Measurements from ENCODE around the gene ICAM3.

DNA sequence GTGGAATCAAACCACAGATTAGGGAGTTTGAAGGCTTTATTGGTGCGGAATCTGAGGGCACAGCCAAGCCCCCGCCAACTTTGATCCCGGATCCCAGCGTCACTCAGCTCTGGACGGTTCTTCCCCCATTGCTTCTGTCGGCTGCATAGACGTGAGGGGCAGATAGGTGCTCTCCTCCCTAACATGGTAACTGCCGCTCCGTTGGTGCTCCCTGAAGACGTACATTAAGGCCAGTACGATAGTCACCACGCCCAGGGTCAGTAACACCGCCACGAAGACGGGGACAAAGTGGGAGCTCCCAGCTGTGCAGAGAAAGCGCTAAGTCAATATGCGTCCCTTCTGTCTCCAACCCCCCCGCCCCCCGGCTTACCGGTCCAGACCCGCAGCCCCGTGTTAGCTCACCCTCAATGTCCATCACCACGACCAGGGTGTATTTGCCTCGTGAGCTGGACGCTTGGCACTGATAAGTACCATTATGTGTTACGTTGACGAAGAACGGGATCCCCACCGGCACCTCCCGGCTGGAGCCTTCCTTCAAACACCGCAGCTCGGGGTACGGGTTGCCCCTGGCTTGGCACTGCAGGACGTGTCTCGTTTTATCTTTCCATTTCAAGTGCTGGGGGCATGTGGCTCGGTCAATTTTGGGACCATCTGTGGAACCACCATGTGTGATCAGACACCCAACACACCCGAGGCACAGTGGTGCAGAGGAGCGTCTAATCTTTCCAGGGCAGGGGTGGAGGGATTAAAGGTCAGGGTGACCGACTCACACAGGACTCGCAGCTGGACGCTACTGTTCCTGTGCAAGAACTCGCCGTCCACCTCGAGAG lies 5.5 kb downstream of the ICAM3 start:
- TF ChIP-seq, protein P1, sequence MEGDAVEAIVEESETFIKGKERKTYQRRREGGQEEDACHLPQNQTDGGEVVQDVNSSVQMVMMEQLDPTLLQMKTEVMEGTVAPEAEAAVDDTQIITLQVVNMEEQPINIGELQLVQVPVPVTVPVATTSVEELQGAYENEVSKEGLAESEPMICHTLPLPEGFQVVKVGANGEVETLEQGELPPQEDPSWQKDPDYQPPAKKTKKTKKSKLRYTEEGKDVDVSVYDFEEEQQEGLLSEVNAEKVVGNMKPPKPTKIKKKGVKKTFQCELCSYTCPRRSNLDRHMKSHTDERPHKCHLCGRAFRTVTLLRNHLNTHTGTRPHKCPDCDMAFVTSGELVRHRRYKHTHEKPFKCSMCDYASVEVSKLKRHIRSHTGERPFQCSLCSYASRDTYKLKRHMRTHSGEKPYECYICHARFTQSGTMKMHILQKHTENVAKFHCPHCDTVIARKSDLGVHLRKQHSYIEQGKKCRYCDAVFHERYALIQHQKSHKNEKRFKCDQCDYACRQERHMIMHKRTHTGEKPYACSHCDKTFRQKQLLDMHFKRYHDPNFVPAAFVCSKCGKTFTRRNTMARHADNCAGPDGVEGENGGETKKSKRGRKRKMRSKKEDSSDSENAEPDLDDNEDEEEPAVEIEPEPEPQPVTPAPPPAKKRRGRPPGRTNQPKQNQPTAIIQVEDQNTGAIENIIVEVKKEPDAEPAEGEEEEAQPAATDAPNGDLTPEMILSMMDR (IDR thresholded peaks at IDR 0.05; ENCODE audit: low read length): no peak
- TF ChIP-seq EZH2 (IDR thresholded peaks at IDR 0.05; ENCODE audit: borderline replicate concordance, low read length): no peak
